HEK293T (cell line): ENCODE data around the gene KRTAP10-5.
"Not testable (repeated sequence)": the region's sequence is repeated elsewhere in the genome, so short reads cannot be mapped to it uniquely, and the experiment has no call there.

ENCODE experiments used
- BHLHE40 ChIP-seq: fragments of 450-650 bp; IDR thresholded peaks from 2 replicates; pipeline ENCODE4 v1.6.1; 2016; ENCODE audit warnings: mild to moderate bottlenecking, moderate library complexity, borderline replicate concordance
- ELF4 ChIP-seq: fragments of 450-650 bp; IDR thresholded peaks from 2 replicates; pipeline ENCODE4 v1.6.1; 2017; ENCODE audit warnings: antibody characterized with exemption
- FOXA1 ChIP-seq: fragments of 450-650 bp; IDR thresholded peaks from 2 replicates; pipeline ENCODE4 v1.6.1; 2016; ENCODE audit warnings: mild to moderate bottlenecking
- FOXK2 ChIP-seq: fragments of 450-650 bp; IDR thresholded peaks from 2 replicates; pipeline ENCODE4 v1.6.1; 2016; ENCODE audit warnings: mild to moderate bottlenecking
- HDGF ChIP-seq: fragments of 450-650 bp; IDR thresholded peaks from 2 replicates; pipeline ENCODE4 v1.6.1; 2017; ENCODE audit warnings: antibody characterized with exemption, borderline replicate concordance
- L3MBTL2 ChIP-seq: fragments of 450-650 bp; conservative IDR thresholded peaks from 2 replicates; pipeline ENCODE4 v1.6.1; 2016; ENCODE audit warnings: mild to moderate bottlenecking
- LEF1 ChIP-seq: fragments of 450-650 bp; IDR thresholded peaks from 2 replicates; pipeline ENCODE4 v1.6.1; 2017; ENCODE audit warnings: mild to moderate bottlenecking, borderline replicate concordance
- NFRKB ChIP-seq: fragments of 450-650 bp; IDR thresholded peaks from 2 replicates; pipeline ENCODE4 v1.6.1; 2016; ENCODE audit warnings: mild to moderate bottlenecking, moderate library complexity

DNA sequence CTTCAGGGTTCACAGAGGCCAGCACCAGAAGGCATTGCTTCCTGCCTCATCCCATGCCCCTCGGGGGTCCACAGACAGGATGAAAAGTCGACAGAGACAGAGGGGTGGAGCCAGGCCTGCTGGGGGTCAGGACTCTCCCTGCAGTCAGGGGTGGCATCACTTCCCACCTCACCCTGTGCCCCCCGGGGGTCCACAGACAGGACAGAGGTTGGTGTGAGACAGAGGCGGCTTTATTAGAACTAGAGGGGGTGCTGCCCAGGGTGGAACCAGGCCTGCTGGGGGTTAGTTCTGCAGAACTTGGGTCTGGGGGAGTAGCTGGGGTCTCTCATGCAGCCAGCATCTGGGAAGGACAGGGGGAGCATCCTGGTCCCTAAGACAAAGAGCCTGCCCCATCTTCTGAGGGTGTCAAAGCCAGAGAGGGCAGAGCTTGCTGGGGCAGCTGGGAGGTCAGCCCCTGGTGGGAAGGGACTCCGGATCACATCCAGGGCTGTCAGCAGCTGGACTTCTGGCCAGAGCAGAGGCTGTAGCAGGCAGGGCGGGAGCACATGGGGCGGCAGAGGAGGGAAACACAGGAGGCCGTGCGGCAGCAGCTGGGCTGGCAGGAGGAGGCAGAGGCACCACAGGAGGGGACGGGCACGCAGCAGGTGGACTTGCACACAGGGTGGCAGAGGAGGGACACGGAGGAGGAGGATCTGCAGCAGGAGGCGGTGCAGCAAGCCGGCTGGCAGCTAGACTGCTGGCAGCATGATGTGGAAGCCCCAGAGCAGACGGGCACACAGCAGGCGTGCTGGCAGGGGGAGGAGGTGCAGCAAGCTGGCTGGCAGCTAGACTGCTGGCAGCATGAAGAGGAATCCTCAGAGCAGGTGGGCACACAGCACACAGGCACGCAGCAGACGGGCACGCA is 10.7 kb upstream of the KRTAP10-5 start:
- not testable (repeated sequence) for TF ChIP-seq NFRKB, LEF1, L3MBTL2, HDGF, BHLHE40, FOXA1, FOXK2, ELF4
